Stomach smooth muscle (tissue), 2 donors: ENCODE measurements around the gene ANKRD30A.

Experiments
- H3K27ac ChIP-seq: one replicate; pipeline ENCODE4 v1.7.0; 2013; ENCODE audit warnings: mild to moderate bottlenecking, low read length, inconsistent platforms
- H3K27me3 ChIP-seq, 2 donors: one replicate each; pipeline ENCODE4 v1.7.0; 2013; ENCODE audit warnings: low read length in 2 of 2; ENCODE audit not compliant: insufficient read depth in 2 of 2, control insufficient read depth in 1 of 2
- H3K36me3 ChIP-seq, 2 donors: one replicate each; pipeline ENCODE4 v1.7.0; 2013; ENCODE audit warnings: low read length in 2 of 2; ENCODE audit not compliant: control insufficient read depth in 2 of 2, insufficient read depth in 2 of 2
- H3K4me1 ChIP-seq: one replicate; pipeline ENCODE4 v1.7.0; 2013; ENCODE audit warnings: low read length; ENCODE audit not compliant: control insufficient read depth, insufficient read depth
- H3K4me3 ChIP-seq, 2 donors: one replicate each; pipeline ENCODE4 v1.7.0; 2013; ENCODE audit warnings: low read length in 2 of 2
- H3K9ac ChIP-seq, 2 donors: one replicate each; pipeline ENCODE4 v1.7.0; 2013; ENCODE audit warnings: low read length in 2 of 2, mild to moderate bottlenecking in 1 of 2
- H3K9me3 ChIP-seq, 2 donors: one replicate each; pipeline ENCODE4 v1.7.0; 2013; ENCODE audit warnings: low read length in 2 of 2; ENCODE audit not compliant: control insufficient read depth in 2 of 2
- donor health status: healthy.
- donor health status: Pancreatic carcinoma.

Gene ANKRD30A

DNA sequence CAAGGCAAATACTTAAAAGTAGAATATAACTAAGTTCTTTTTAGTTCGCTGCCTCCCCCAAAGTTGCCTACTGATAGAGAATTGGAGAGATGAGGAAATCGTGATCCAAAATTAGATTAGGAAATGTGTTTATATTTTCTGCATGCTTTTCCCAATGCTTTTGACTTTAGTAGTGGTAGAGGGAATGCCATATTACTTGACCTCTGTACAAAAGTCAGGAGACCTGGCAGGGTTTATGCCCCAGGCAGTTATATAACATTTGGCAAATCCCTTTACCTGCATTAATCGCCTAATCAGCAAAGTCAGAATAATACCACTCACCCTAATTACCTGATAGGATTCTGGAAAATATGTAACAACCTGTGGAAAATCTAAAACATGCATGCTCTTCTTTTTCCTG, 142.9 kb downstream of the ANKRD30A start:
- Histone ChIP-seq H3K9me3 (no peaks in the 10 kb centered on the region), H3K4me1 (no peaks in the 10 kb centered on the region), H3K27ac (no peak overlapping the region), H3K36me3 (no peaks in the 10 kb centered on the region), H3K9ac (no peak overlapping the region), H3K4me3 (no peak overlapping the region), H3K27me3 (no peaks in the 10 kb centered on the region)

DNA sequence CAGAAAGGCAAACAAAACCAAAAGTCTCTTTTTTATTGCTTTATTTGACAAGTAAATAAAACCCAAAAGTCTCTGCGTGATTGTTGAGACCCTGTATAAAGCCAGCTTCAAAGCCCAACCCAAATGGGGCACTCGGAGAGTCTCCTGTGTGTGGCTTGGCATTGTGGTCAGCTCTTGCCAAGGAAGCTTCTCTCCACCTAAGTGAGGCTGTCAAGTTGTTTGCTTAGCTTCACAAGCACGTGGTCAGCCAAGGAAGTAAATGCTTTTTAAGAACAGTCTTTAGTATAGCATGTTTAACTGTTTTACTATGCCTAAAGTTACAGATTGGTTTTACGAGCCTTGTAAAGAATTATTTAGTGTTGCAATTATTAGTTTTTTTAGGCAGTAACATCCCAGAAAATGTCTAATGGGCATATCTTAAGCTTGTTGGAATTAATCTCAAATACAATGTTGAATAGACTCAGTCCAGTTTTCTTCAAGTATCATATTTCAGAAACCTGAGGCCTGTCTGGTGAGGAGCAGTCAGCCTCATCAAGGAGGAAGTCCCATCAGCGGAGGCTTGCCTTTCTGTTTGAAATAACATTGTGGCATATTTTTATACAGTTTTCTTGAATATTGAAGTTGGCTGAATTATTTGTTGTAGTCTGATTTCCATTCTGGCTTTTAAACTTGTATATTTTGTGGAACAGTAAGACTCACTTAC, 144.3 kb downstream of the ANKRD30A start:
- H3K4me3 ChIP-seq = no peak overlapping the region
- no peaks in the 10 kb centered on the region for H3K9me3 ChIP-seq
- H3K27ac ChIP-seq = no peak overlapping the region
- no peaks in the 10 kb centered on the region for H3K27me3 ChIP-seq
- no peaks in the 10 kb centered on the region for H3K36me3 ChIP-seq
- H3K9ac ChIP-seq = no peak overlapping the region
- no peaks in the 10 kb centered on the region for H3K4me1 ChIP-seq

GRCh38 chr10:37275216-37275777, 149.9 kb downstream of the ANKRD30A start:
- no peaks in the 10 kb centered on the region for H3K27me3 ChIP-seq
- H3K9me3 ChIP-seq = peaks cover 0 to 3% of the 10 kb centered on the region in 2 donors
- no peak overlapping the region for H3K4me3 ChIP-seq
- no peak overlapping the region for H3K27ac ChIP-seq
- H3K36me3 ChIP-seq = no peaks in the 10 kb centered on the region
- no peak overlapping the region for H3K9ac ChIP-seq
- no peaks in the 10 kb centered on the region for H3K4me1 ChIP-seq

DNA sequence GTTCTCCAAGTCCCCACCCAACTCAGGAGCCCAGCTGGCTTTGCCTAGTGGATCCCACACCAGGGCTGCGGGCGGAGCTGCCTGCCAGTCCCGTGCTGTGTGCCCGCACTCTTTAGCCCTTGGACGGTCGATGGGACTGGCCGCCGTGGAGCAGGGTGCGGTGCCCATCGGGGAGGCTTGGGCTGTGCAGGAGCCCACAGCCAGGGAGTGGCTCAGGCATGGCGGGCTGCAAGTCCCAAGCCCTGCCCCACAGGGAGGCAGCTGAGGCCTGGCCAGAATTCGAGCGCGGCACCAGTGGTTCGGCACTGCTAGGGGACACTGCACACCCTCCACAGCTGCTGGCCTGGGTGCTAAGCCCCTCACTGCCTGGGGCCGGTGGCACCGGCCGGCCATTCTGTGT, 159.7 kb downstream of the ANKRD30A start:
- Histone ChIP-seq H3K4me3 (no peak overlapping the region), H3K9me3 (peaks cover 0 to 4% of the 10 kb centered on the region in 2 donors), H3K27ac (no peak overlapping the region), H3K36me3 (no peaks in the 10 kb centered on the region), H3K27me3 (no peaks in the 10 kb centered on the region), H3K4me1 (no peaks in the 10 kb centered on the region), H3K9ac (no peak overlapping the region)

DNA sequence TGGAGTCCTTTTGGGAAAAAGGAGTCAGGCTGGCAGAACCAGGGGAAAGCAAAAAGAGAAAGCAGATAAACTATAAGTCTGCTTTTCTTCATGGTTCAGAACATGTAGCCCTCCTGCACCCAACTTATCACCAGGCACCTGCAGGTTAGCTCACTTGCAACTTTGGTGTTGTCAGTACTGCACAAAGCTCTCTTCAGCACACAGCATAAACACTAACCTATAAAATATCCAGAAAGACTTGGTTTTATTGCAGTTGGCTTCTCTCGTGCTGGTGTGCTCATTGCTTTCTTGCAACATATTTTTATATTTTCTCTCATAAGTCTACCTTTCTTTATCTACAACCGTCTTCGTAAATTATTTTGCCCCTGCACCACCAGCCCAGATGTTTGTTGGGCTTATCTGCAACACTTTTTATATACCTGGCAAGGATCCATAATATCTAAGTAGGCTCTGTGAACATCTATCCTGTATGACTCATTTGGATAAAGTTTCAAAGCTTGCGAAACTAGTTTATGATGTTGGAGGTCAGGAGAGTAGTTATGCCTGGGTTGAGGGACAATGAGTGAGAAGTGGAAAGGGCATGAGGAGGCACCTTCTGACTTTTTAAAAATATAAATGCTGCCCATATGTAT, 164.6 kb downstream of the ANKRD30A start:
- no peak overlapping the region for H3K27ac ChIP-seq
- no peaks in the 10 kb centered on the region for H3K4me1 ChIP-seq
- H3K9ac ChIP-seq = no peak overlapping the region
- no peaks in the 10 kb centered on the region for H3K9me3 ChIP-seq
- H3K4me3 ChIP-seq = no peak overlapping the region
- H3K36me3 ChIP-seq = no peaks in the 10 kb centered on the region
- H3K27me3 ChIP-seq = no peaks in the 10 kb centered on the region

DNA sequence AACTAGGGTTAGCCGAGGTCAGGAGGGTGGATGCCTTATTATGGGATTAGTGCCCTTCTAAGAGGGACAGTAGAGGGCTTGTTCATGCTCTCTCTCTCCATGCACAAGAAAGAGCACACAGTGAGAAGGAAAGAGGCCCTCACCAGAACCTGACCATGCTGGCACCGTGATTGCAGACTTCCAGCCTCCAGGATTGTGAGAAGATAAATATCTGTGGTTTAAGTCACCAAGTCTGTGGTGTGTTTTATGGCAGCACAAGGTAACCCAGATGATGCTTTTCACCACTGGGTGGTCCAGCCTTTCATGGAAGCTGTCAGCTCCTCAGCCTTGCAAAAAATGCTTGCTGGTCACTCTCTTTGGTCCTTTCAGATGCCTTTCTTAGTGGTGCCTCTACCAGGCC, 175.9 kb downstream of the ANKRD30A start:
- H3K36me3 ChIP-seq = no peaks in the 10 kb centered on the region
- peaks cover 4 to 9% of the 10 kb centered on the region in 2 donors for H3K9me3 ChIP-seq
- no peak overlapping the region for H3K9ac ChIP-seq
- H3K27ac ChIP-seq = no peak overlapping the region
- no peak overlapping the region for H3K4me3 ChIP-seq
- H3K27me3 ChIP-seq = peaks cover 0 to 2% of the 10 kb centered on the region in 2 donors
- no peaks in the 10 kb centered on the region for H3K4me1 ChIP-seq

DNA sequence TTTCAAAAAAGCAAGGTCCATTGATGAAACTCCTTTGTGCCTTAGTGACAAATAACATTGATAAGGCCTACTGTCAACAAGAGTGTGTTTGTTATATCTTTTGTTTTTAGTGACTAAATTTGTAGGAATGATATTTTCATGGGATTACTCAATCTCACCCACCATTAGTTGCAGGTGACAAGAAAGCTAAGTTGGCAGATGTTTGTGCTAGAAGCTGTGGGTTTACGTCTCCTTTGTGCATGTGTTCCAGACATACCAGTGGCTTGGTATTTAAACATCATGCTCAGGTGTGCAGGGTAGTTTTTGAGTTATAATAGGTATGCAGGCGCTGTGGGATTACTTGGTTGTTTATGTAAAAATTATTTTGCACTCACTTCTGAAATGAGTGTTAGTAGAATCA, 178.6 kb downstream of the ANKRD30A start:
- H3K36me3 ChIP-seq = no peaks in the 10 kb centered on the region
- no peaks in the 10 kb centered on the region for H3K4me1 ChIP-seq
- no peak overlapping the region for H3K27ac ChIP-seq
- no peak overlapping the region for H3K9ac ChIP-seq
- no peak overlapping the region for H3K4me3 ChIP-seq
- H3K27me3 ChIP-seq = peaks cover 0 to 2% of the 10 kb centered on the region in 2 donors
- peaks cover 4 to 9% of the 10 kb centered on the region in 2 donors for H3K9me3 ChIP-seq

DNA sequence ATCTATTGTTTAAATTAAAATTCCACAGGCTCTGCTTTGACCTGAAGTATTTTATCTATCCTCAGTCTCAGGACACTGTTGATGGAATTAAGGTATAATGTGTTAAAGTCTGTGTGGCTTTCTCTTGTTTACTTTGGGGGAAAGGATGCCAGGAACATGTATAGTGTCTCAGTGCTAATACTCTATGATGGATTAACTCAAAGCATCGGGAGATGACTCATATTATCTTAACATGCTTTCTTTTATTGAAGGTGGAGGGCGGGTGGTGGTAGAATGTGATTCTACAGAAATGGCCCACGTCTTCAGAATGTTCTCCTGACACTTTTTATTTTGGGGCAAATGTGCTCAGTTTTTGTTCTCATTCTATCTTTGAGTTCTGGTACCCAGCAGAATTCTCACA, 189.0 kb downstream of the ANKRD30A start:
- Histone ChIP-seq H3K27ac (no peak overlapping the region), H3K27me3 (no peaks in the 10 kb centered on the region), H3K9me3 (no peaks in the 10 kb centered on the region), H3K4me3 (no peak overlapping the region), H3K9ac (no peak overlapping the region), H3K36me3 (no peaks in the 10 kb centered on the region), H3K4me1 (no peaks in the 10 kb centered on the region)

- Histone ChIP-seq H3K27me3 (no peaks in the 10 kb centered on the region), H3K27ac (no peak overlapping the region), H3K4me3 (no peak overlapping the region), H3K9me3 (no peaks in the 10 kb centered on the region), H3K4me1 (no peaks in the 10 kb centered on the region), H3K36me3 (no peaks in the 10 kb centered on the region), H3K9ac (no peak overlapping the region)
These were observed 189.5 kb downstream of the ANKRD30A start for GRCh38 chr10:37314862-37315261.

DNA sequence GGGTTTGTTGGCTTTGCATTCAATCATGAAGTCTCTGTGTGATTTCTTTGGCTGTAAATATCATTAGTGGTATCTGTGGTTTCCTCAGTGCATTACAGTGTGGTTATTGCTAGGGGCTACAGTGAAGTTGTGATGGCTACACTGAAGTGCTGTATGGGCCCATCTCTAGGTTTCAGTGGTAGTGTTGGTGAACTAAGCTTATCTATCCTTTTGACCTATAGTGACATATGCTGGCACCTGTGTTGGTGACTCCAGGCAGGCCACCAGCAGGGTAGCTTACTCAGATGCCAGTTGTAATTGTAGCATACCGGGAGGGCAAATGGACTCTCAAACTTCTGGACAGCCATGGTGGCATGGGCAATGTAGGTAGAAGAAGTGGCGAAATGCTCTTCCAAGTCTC, 219.0 kb downstream of the ANKRD30A start:
- Histone ChIP-seq H3K4me3 (no peak overlapping the region), H3K9ac (no peak overlapping the region), H3K36me3 (no peaks in the 10 kb centered on the region), H3K9me3 (peaks cover 0 to 4% of the 10 kb centered on the region in 2 donors), H3K27ac (no peak overlapping the region), H3K27me3 (no peaks in the 10 kb centered on the region), H3K4me1 (no peaks in the 10 kb centered on the region)

DNA sequence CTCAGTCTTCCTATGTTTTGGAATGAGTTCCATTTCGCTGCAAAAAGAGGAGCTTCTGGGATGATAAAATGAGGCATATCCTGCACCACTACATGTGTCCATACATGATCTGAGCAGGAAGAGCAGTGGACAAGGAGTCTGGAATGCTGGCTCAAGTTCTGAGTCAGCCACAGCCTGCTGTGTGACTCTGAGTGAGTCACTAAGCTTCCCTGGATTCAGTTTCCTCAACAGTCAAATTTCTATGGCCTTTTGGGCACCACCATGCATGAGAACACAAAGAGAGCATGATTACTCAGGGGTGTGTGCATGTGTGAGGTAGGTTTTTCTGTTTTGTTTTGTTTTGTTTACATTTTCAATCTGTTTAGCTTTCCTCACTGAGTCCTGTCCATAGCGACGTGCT, 254.6 kb downstream of the ANKRD30A start:
- no peak overlapping the region for H3K9ac ChIP-seq
- H3K27me3 ChIP-seq = no peaks in the 10 kb centered on the region
- no peaks in the 10 kb centered on the region for H3K4me1 ChIP-seq
- H3K4me3 ChIP-seq = no peak overlapping the region
- no peak overlapping the region for H3K27ac ChIP-seq
- no peaks in the 10 kb centered on the region for H3K36me3 ChIP-seq
- H3K9me3 ChIP-seq = peaks cover 0 to 3% of the 10 kb centered on the region in 2 donors
